ENCODE measurements around the gene FAM20C. TPM values are rescaled to one million over a fixed set of nuclear protein-coding genes. Genes with fewer than 3 reads are reported as not detected.

FAM20C gene
- total RNA-seq, 2 donors from 2014 or later: 32.5 to 106 TPM

DNA sequence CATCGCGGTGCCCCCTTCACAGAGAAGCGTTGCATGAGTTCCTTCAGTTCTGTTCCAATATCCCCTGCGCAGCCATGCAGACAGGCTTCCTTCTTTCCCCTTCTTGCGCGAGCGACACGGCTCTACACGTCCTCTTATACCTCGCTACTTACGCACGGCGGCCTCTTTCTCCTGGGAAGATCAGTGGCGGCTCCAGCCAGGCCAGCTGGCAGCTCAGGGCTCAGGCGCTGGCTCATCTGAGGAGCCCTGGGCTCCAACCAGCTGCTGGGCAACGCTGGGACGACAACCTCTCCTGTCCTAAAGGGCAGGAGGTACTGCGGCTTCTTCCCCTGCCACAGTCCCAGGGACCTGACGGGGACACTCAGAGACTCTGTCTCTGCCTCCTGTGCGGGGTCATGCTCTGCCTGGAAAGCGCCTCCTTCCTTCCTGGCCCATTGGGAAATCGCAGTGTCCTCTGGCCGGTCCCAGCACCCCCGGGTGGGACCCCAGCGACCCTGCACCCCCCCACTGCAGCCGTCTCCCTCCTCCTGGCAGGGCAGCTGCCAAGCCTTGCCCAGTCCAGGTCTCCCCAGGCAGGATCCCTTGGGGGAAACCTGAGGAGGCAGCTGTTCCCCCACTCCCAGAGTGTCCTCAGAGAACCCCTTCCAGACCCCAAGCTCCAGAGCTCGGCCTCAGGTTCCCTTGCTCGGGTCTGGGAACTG is 5.0 kb upstream of the FAM20C start:
- Histone ChIP-seq H3K9me3 (no peaks in the 10 kb centered on the region), H3K4me1 (ENCODE audit: control insufficient read depth in 1 of 2, low read depth in 2 of 2) (peaks cover 0 to 16% of the 10 kb centered on the region in 2 donors), H3K27ac (no peak overlapping the region), H3K4me3 (no peak overlapping the region), H3K27me3 (replicated peaks; ENCODE audit: insufficient read depth) (no peaks in the 10 kb centered on the region), H3K36me3 (no peaks in the 10 kb centered on the region)
- DNase-seq (ENCODE audit: low spot score) (no peak), ATAC-seq (ENCODE audit: insufficient number of reproducible peaks, low FRiP score, low read depth) (no peak)
- TF ChIP-seq, protein P1, sequence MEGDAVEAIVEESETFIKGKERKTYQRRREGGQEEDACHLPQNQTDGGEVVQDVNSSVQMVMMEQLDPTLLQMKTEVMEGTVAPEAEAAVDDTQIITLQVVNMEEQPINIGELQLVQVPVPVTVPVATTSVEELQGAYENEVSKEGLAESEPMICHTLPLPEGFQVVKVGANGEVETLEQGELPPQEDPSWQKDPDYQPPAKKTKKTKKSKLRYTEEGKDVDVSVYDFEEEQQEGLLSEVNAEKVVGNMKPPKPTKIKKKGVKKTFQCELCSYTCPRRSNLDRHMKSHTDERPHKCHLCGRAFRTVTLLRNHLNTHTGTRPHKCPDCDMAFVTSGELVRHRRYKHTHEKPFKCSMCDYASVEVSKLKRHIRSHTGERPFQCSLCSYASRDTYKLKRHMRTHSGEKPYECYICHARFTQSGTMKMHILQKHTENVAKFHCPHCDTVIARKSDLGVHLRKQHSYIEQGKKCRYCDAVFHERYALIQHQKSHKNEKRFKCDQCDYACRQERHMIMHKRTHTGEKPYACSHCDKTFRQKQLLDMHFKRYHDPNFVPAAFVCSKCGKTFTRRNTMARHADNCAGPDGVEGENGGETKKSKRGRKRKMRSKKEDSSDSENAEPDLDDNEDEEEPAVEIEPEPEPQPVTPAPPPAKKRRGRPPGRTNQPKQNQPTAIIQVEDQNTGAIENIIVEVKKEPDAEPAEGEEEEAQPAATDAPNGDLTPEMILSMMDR (IDR thresholded peaks at IDR 0.05): no peak

DNA sequence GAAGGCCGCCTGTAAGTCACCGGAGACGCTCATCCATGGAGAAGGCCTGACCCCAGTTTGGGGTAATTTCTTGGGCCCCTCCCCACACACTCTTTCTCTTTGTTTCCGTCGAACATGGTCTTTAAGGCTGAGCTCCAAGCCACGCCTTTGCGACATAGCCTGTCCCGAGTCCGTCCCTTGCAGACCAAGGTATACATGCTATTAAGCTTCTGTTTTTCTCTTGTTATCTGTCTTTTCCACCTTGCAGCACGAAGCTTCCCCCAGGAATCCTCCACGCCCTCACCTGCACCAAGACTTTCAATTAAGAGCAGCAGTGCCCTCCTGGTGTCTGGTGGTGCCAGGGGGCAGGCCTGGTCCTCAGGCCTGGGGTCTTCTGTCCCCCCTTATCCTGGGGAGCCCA is 4.2 kb upstream of the FAM20C start:
- Histone ChIP-seq H3K27me3 (replicated peaks; ENCODE audit: insufficient read depth) (no peaks in the 10 kb centered on the region), H3K36me3 (no peaks in the 10 kb centered on the region), H3K4me3 (no peak overlapping the region), H3K4me1 (ENCODE audit: control insufficient read depth in 1 of 2, low read depth in 2 of 2) (peaks cover 0 to 16% of the 10 kb centered on the region in 2 donors), H3K9me3 (no peaks in the 10 kb centered on the region), H3K27ac (no peak overlapping the region)
- no peak for ATAC-seq (ENCODE audit: insufficient number of reproducible peaks, low FRiP score, low read depth)
- no peak for DNase-seq (ENCODE audit: low spot score)
- TF ChIP-seq, protein P1 (IDR thresholded peaks at IDR 0.05): no peak

DNA sequence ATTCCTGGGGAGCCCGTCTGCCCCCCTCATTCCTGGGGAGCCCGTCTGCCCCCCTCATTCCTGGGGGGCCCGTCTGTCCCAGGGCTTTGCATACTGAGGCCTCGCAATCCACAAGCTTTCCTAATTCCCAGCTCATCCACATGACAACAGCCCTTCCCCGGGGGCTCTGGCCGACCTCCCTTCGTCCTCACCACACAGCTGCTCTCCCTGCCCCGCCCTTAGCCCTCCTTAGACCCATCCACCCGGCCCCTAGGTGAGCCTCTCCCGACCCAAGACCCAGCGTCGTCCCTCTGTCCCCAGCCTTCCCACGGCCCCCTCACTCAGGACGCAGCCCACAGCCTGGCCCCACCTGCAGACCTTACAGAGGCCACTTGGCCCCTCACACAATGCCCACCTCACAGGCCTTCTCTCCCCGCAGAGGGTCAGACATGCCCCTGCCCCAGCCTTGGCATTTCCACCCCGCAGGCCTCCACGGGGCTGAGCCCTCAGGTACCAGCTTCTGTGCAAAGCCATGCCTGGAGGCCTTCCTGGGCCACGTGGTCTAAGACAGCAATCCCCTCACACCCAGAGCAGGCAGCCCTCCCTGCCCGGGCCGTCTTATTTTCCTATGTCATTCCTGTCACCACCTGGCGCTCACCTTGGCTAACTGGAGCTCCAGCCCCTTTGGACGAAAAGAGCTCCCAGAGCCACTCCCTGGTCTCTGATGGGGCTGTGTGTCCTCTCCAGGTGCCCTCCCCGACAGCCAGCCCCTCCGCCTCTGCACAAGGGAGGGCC is 3.5 kb upstream of the FAM20C start:
- no peaks in the 10 kb centered on the region for H3K27me3 ChIP-seq (replicated peaks; ENCODE audit: insufficient read depth)
- no peaks in the 10 kb centered on the region for H3K36me3 ChIP-seq
- H3K27ac ChIP-seq: no peak overlapping the region
- TF ChIP-seq, protein P1 (IDR thresholded peaks at IDR 0.05): no peak
- H3K4me1 ChIP-seq (ENCODE audit: control insufficient read depth in 1 of 2, low read depth in 2 of 2): peaks cover 0 to 19% of the 10 kb centered on the region in 2 donors
- DNase-seq (ENCODE audit: low spot score) (no peak), ATAC-seq (ENCODE audit: insufficient number of reproducible peaks, low FRiP score, low read depth) (no peak)
- H3K4me3 ChIP-seq: no peak overlapping the region
- H3K9me3 ChIP-seq: no peaks in the 10 kb centered on the region

DNA sequence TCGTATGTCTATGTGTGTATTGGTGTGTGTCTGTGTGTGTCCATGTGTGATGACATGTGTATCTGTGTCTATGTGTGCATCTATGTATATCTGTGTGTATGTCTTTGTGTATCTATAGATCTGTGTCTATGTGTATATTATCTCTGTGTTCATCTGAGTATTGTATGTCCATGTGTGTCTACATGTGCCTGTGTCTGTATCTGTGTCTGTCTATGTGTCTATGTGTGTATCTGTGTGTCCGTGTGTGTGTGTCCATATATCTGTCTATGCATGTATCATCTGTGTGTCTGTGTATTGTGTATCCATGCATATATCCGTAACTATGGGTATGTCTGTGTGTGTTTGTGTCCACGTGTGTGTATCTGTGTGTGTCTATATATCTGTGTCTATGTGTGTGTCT is 2.7 kb upstream of the FAM20C start:
- Histone ChIP-seq H3K27me3 (replicated peaks; ENCODE audit: insufficient read depth) (no peaks in the 10 kb centered on the region), H3K4me1 (ENCODE audit: control insufficient read depth in 1 of 2, low read depth in 2 of 2) (peaks cover 0 to 23% of the 10 kb centered on the region in 2 donors), H3K9me3 (no peaks in the 10 kb centered on the region), H3K36me3 (no peaks in the 10 kb centered on the region), H3K27ac (no peak overlapping the region), H3K4me3 (no peak overlapping the region)
- no peak for DNase-seq (ENCODE audit: low spot score)
- no peak for ATAC-seq (ENCODE audit: insufficient number of reproducible peaks, low FRiP score, low read depth)
- TF ChIP-seq, protein P1 (IDR thresholded peaks at IDR 0.05): no peak

DNA sequence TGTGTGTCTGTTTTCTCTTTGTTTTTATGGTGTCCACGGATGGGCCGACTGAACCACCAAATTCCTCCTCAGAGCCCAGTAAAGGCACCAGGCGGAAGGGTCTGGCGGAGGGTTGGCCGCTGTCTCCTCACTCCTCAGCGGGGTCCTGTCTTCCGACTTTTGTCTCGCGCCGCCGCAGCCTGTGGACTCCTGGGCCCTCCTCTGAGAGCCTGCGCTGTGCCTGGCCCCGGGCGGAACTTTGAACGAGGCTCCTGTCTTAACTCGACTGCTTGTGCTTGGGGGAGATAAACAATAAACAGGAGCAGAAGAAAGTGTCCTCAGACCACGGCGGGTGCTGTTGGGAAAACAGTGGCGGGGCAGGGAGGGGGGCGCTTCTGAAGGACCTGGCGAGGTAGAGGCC is 2.2 kb upstream of the FAM20C start:
- ATAC-seq (ENCODE audit: insufficient number of reproducible peaks, low FRiP score, low read depth) (no peak), DNase-seq (ENCODE audit: low spot score) (no peak)
- no peak overlapping the region for H3K4me3 ChIP-seq
- H3K27ac ChIP-seq: no peak overlapping the region
- no peaks in the 10 kb centered on the region for H3K9me3 ChIP-seq
- TF ChIP-seq, protein P1 (IDR thresholded peaks at IDR 0.05): no peak
- H3K4me1 ChIP-seq (ENCODE audit: control insufficient read depth in 1 of 2, low read depth in 2 of 2): peaks cover 3 to 25% of the 10 kb centered on the region in 2 donors
- H3K27me3 ChIP-seq (replicated peaks; ENCODE audit: insufficient read depth): no peaks in the 10 kb centered on the region
- H3K36me3 ChIP-seq: peaks cover 2% of the 10 kb centered on the region
